Activated CD8-positive, alpha-beta memory T cell treated with anti-CD3 and anti-CD28 coated beads, Interleukin-2, amount 50 U/mL, for 24 hours (primary cell): ENCODE data around the gene GTF3C1.
"Not testable (repeated sequence)": the region's sequence is repeated elsewhere in the genome, so short reads cannot be mapped to it uniquely, and the experiment has no call there.

Experiments used
- DNase-seq: peaks from one replicate; pipeline ENCODE4 v3.0.0-alpha.2; 2020; ENCODE audit errors: extremely low read depth

The GTF3C1 gene

DNA sequence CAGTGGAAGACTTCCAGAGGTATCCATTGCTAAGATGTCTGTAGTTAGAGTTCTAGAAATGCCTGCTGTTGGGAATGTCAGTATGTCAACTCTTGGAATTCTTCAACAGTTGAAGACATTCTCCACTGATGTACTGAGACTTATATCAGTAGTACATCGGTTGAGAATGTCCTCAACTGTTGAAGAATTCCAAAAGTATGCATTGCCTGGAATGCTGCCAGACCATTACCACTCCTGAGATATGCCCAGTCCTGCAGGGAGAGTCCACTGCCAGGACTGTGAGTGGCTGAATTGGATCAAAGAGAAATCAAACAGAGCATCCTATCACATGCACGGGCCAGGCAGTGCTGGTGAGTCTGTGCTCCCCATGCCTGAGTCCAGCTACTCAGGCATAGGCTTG lies 105.7 kb downstream of the GTF3C1 start:
- no peak for DNase-seq

DNA sequence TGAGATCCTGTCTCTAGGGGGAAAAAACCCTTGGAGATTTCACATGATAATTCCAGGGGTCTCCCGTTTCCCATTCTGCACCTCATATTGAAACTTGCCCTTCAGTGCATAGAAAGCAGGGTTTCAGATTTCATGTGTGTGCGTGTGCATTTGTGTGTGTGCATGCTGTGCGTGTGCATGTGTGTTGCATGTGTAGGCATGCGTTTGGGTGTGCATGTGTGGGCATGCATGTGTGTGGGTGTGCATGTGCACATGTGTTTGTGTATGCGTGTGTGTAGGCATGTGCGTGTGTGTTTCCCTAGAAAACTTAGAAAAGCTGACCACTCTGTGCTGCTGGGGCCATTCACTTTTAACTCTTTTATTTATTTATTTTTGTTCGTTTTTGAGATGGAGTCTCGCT lies 107.7 kb downstream of the GTF3C1 start:
- DNase-seq: no peak

DNA sequence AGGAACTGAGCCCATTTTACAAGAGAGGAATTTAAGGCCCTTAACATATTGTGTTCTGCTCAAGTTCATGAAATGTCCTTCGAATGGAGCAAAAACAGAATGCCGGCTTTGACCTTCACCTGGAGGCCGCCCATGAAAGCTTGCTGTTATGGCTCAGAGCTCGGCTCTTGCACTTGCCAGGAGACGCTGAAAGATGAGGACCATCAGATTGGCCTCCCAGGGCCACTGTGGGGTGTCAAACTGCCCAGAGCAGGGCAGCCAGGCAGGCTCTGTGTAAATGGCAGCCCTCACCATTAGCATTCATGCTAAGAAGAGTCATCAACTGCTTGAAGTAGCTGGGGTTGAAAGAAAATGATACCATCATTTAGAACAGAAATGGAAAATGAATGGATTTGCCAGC lies 108.4 kb downstream of the GTF3C1 start:
- DNase-seq: no peak

DNA sequence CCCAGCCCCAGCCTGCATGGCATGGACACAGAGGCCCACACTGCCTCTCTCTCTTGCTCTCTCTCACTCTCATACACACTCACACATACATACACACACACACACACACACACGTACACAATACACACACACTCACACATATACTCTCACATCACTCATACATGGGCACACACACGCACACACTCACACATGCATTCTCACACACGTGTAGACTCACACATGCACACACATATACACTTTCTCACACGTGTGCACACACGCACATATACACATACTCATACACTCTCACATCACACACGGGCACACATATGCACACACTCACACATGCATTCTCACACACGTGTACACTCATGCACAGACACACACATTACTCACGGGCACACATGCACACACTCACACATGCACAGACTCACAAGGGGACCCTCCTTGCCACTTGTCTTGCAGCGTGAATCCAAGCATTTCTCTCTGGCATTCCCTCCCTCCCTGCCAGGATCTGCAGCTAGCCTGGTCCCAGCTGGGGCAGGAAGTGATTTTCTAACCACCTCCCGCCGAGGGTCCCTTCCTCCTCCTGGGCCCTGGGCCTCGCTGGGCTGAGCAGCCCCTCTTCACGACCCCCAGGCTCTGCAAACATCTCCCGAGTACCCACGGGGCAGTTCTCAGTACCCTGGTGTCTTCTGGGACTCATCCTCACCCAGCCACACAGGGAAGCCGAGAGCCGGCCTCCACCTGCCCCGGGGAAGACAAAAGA lies 110.3 kb downstream of the GTF3C1 start:
- DNase-seq: no peak

DNA sequence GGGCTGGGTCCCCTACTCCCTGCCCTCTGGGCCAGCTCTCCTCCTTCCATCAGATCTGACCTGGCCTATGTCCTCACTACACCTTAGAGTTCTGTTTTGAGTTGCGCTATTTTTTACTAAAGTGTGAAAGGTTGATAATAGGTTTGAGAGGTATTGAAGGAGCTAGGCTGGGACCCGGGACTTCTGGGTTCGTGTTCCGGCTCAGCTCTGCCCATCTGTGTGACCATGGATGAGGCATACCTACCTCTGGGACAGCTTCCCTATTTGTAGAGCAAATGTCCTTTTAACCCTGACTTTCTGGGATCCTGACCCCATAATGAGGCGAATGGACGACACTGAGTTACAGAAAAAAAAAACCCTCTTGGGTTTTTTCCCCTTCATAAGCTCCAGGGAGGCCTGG lies 111.8 kb downstream of the GTF3C1 start:
- DNase-seq: no peak

DNA sequence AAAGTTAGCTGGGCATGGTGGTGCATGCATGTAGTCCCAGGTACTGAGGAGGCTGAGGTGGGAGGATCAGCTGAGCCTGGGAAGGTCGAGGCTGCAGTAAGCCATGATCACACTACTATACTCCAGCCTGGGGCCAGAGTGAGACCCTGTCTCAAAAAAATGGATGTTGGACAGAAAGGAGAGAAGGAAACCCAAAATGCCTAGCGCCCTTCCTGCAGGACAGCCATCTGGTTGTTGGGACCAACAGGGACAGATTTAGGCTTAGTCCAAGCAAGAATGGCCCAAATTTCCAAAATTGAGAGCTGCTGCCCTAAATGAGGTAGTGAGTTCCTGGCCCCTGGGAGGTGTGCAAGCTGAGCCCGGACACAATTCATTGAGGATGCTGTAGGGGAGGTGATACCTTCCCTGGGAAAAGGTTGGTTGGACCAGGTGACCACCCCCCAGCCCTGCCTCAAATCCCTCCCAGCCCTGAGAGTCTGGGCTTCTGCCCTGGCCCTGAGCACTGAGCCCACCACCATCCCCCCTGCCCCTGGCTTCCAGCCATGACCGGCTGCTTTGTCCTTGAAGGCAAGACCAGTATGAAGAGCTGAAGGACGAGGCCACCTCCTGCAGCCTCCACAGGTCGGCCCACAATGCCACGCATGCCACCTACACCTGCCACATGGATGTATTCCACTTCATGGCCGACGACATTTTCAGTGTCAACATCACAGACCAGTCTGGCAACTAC lies 112.6 kb downstream of the GTF3C1 start:
- DNase-seq: no peak

DNA sequence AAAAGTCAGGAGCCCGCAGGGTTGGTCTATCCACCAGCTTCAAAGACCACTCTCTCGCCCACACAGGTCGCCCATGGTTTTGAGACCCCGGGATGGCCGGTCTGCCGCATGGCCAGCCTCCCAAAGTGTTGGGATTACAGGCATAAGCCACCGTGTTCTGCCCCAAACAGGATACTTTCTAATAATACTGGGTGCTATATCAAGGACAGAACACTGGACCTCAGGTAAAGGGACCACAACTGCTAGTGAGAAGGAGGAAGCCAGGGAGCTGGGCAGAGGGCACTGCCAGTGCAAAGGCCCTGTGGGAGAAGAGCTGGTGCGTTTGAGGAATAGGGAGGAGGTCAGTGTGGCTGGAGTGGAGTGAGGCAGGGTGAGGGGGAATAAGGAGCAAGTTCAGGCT lies 113.6 kb downstream of the GTF3C1 start:
- no peak for DNase-seq

DNA sequence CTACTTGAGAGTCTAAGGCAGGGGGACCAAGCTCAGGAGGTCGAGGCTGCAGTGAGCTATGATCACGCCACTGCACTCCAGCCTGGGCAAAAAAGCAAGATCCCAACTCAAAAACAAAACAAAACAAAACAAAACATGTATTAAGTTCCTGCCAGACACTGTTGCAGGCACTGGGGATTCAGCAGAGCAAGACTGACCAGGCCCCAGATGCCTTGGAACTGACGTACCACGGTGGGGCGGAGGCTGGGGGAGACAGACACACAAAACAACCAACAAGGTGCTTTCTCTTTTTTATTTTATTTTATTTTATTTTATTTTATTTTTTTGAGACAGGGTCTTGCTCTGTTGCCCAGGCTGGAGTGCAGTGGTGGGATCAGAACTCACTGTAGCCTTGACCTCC lies 114.6 kb downstream of the GTF3C1 start:
- DNase-seq: not testable (repeated sequence)

DNA sequence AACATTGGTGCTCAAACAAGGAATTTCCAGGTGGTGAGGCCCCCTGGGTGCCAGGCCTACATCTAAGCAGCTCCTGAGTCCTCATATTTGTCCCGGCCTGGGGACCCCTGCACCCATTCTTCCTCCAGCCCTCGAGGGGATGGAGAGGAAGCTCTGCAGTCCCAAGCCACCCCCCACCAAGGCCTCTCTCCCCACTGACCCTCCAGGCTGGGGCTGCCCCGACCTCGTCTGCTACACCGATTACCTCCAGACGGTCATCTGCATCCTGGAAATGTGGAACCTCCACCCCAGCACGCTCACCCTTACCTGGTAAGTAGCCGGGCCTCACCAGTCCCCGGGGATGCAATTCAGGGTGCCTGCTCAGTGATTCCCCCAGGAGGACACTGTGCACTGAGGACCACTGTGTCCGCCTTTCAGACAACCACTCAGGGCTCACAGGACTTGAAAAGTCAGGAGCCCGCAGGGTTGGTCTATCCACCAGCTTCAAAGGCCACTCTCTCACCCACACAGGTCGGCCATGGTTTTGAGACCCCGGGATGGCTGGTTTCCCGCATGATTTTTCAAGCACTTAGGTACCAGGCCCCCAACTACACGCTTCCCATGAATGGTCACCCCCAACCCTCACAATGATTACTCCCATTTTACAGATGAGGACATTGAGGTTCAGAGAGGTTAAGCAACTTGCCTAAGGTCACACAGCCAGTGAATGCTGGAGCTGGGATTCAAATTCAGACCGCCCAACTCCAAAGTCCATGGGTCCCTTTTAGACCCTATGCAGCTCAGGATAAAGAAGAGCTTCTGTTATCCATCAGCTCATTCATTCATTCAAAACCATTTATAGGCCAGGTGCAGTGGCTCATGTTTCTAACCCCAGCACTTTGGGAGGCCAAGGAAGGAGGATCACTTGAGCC lies 115.3 kb downstream of the GTF3C1 start:
- DNase-seq: no peak

DNA sequence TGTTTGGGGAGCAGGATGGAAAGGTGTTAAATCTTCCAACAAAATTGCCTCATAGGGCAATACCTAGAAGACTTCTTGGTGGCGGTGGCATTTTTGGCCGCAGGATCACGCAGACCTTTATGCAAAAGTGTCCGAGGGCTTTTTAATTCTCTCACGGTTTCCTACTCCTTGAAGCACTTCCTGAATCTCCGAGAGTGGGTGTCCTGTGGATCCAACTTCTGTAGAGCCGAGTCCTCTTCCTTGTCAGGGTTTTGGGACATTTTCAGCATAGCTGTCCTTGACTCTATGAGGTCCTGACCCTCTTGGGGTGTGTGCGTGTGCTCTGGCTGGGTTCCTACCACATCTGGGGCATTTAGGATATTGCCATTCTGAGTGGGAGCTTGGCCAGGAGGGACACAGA lies 116.1 kb downstream of the GTF3C1 start:
- no peak for DNase-seq

DNA sequence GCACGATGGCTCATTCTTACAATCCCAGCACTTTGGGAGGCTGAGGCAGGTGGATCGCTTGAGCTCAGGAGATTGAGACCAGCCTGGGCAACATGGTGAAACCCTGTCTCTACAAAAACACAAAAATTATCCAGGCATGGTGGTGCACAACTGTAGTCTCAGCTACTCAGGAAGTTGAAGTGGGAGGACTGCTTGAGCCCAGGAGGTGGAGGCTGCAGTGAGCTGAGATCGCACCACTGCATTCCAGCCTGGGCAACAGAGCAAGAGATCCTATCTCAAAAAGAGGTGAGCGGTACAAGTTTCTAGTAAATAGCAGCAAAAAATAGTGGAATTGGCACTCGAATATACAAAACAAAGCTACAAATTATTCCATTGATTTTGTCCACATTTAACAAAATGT lies 116.5 kb downstream of the GTF3C1 start:
- DNase-seq: not testable (repeated sequence)

DNA sequence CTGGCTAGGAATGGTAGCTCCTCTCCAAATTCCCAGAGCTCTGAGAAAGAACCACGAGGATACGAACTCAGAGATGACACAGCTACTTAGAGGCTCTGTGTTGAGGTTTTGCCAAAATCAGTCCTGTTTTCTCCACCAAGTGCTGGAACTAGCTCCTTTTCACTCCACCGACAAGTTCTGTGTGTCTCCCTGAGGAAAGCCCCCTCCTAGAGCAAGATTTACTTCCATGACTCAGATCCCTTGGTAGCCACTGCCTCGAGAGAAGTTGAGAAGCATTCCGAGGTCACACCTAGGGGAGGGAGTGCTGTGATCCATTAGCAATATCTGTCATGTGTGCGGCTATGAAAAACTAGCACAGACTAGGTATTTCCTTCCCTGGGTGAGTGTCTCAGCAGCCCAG lies 117.2 kb downstream of the GTF3C1 start:
- no peak for DNase-seq

DNA sequence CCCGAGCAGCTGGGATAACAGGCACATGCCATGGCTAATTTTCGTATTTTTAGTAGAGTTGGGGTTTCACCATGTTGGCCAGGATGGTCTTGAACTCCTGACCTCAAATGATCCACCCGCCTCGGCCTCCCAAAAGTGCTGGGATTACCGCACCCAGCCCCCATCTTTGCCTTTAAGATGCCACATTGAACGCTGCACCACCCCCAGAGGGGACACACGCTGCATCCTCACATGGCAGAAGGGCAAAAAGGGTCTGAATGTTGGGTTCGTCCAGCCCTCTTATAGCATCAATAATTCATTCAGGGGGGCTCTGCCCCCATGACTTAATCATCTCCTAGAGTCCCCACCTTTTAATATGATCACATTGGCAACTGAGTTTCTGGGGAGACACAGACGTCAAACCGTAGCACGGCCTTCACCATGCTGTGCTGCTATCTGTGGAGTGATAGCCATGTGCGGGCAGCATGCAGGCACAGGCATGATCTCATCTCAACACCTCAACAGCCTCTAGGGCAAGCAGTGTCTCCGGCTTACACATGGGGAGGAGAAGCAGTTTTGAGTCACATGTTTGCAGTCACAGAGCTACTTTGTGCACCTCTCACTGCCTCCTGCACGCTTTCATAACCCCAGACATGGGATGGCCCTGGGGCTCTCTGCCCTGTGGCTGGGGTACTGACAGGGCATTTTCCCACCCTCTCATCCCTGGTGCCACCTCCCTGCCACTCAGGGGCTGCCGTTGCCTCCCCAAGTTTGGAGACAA lies 117.8 kb downstream of the GTF3C1 start:
- DNase-seq: no peak

DNA sequence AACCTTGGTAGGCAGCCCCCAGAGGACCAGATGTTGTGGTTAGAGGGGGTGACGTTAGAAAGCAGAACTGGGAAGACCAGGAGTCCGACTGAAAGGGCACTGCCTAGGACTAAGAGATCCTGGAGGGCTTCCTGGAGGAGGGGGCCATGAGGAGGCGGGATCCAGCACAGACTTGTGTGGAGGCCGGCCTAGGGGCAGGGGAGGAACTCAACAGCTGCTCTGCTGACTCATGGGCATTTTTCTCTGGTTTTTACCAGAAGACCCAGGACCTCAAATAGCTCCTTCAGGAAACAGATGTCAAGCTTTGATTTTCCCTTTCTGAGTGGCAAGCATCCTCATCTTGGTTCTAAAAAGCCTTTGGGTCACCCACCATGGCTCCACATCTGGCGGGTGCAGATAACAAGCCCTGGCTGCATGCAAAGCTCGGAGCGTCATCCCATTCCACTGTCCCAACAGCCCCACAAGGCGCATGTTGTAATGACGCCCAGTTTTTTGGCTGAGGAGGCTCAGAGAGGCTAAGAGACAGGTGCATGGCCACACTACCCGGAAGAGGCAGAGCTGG lies 118.7 kb downstream of the GTF3C1 start:
- DNase-seq: no peak

DNA sequence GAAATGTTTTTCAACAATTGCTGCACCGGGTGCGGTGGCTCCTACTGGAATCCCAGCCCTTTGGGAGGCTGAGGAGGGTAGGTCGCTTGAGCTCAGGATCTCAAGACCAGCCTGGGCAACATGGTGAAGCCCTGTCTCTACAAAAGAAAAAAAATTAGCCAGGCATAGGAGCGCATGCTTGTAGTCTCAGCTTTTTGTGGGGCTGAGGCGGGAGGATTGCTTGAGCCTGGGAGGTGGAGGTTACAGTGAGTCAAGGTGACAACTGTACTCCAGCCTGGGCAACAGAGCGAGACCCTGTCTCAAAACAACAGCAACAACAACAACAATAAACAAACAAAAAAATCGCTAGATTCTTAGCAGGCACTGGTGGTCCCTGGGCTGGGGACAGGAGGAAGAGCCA lies 119.2 kb downstream of the GTF3C1 start:
- no peak for DNase-seq

DNA sequence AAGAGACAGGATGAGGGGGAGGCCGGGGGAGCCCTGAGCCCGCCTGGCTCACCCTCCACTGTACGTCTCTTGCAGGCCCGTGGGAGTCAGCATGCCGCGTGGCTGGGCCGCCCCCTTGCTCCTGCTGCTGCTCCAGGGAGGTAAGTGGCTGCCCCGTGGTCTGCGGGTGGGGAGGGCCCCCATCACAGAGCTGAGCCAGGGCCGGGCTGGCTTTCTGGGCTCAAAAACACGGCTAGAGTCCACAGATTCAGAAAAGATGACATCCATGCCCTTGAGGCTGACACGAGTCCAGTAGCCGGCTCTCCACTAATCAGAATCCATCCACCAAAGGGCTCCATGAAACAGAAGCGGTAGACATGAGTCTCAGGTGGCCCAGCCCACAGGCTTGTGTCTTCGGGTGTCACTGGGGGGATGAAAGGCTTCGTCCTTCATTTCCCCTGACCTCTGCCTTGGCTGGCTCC lies 119.7 kb downstream of the GTF3C1 start:
- DNase-seq: no peak

DNA sequence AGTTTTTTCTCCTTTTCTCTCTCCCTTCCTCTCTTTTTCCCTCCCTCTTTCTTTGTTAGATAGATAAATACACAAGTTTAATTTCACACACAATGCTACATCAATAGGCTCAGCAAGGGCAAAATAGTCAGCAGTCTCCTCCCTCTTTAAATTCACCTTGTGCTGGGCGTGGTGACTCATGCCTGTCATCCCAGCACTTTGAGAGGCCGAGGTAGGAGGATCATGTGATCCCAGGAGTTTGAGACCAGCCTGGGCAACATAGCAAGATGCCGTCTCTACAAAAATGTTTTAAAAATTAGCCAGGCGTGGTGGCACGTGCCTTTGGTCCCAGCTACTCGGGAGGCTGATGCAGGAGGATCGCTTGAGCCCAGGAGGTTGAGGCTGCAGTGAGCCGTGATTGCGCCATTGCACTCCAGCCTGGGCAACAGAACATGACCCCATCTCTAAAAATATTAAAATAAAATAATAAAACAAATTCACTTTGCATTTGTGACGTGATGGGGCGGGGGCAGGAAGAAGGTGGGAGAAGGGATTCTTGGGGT lies 120.3 kb downstream of the GTF3C1 start:
- DNase-seq: no peak

DNA sequence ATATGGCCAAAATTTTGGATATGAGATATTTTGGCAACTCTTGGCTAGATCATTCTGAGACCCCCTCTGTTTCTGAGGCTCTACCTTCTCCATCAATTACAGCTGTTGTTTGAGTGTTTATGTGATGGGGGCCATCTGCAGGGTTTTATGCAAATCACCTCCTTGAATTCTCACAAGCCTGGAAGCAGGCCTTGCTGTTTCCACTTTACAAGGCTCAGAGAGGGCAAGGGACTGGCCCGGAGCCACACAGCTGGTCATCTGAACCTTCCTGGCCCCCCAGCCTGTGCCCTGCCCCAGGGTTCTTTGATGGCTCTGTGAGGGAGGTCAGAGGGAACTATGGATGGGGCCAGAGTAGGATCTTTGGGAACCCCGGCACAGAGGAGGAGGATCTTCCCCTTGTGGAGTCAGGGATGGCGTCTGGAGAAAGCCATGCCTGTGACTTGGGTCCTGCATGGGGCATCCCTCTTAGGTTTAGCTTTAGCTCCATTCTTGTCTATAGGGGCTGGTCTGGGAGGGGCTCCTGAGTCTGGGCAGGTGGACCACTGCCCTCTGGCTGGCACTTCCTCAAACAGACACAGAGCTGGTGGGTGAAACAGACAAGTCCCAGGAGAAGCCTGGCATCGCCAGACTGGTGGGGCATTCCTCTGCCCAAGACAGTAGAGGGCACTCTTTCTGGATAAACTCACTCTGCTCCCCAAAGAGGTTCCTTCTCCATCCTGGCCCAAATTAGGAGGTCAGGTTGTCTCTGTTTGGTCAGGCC lies 121.5 kb downstream of the GTF3C1 start:
- no peak for DNase-seq

DNA sequence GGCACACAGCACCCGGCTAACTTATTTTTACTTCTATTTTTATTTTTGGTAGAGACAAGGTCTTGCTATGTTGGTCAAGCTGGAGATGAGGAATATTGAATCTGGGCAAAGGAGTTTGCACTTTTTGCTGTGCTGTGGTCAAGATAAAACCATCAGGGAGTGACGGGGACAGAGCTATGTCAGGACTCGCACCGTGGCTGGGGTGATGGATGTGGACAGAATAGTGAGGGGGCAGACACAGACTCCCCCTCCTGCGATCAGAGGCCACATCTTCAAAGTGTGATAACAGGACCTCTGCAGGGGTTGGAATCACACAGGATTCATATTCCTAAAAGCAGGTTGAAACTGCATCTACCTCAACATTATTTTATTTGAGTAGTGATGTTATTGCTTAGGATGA lies 122.2 kb downstream of the GTF3C1 start:
- DNase-seq: no peak
